HepG2 (cell line): Measurements from ENCODE around the gene WDR93. TPM values are rescaled to one million over a fixed set of nuclear protein-coding genes. Genes with fewer than 3 reads are reported as not detected.
A peak's percentile ranks its signal among the peaks of the same experiment; 100 is the strongest.

ENCODE experiments used
- CC2D1A ChIP-seq: sonication (generic); formaldehyde crosslinking; IDR thresholded peaks from 2 replicates; pipeline ENCODE4 v1.8.1; 2023; ENCODE audit warnings: mild to moderate bottlenecking, missing genetic modification reagents
- HNF1B ChIP-seq: sonication (generic); formaldehyde crosslinking; IDR thresholded peaks from 2 replicates; pipeline ENCODE4 v1.5.1; 2020; ENCODE audit warnings: mild to moderate bottlenecking, moderate library complexity, missing genetic modification reagents
- MTF1 ChIP-seq: sonication (generic); formaldehyde crosslinking; IDR thresholded peaks from 2 replicates; pipeline ENCODE4 v1.5.0; 2020; ENCODE audit warnings: missing genetic modification reagents
- PATZ1 ChIP-seq: sonication (generic); formaldehyde crosslinking; IDR thresholded peaks from 2 replicates; pipeline ENCODE4 v1.4.0; 2020; ENCODE audit warnings: missing genetic modification reagents
- RAD51 ChIP-seq: fragments of 450-650 bp; IDR thresholded peaks from 2 replicates; pipeline ENCODE4 v1.6.1; 2016; ENCODE audit warnings: borderline replicate concordance
- RFX1 ChIP-seq: fragments of 450-650 bp; IDR thresholded peaks from 2 replicates; pipeline ENCODE4 v1.6.1; 2017
- RFXAP ChIP-seq: sonication (generic); formaldehyde crosslinking; IDR thresholded peaks from 2 replicates; pipeline ENCODE4 v1.4.0; 2020; ENCODE audit warnings: missing genetic modification reagents, borderline replicate concordance
- TP53 ChIP-seq: sonication (generic); formaldehyde crosslinking; conservative IDR thresholded peaks from 2 replicates; pipeline ENCODE4 v1.4.0; 2020; ENCODE audit warnings: missing genetic modification reagents
- YY1 ChIP-seq: IDR thresholded peaks from 2 replicates; pipeline ENCODE4 v1.6.1; 2011; ENCODE audit warnings: low read length, low read depth, moderate library complexity, mild to moderate bottlenecking; ENCODE audit not compliant: insufficient read depth, insufficient replicate concordance
- ZFP36L2 ChIP-seq: sonication (generic); formaldehyde crosslinking; IDR thresholded peaks from 2 replicates; pipeline ENCODE4 v1.4.0; 2020; ENCODE audit warnings: missing genetic modification reagents
- ZFY ChIP-seq: sonication (generic); formaldehyde crosslinking; IDR thresholded peaks from 2 replicates; pipeline ENCODE4 v1.4.0; 2020; ENCODE audit warnings: missing genetic modification reagents
- ZNF143 ChIP-seq: sonication (generic); formaldehyde crosslinking; IDR thresholded peaks from 2 replicates; pipeline ENCODE4 v1.4.0; 2020; ENCODE audit warnings: missing genetic modification reagents
- ZNF205 ChIP-seq: IDR thresholded peaks from 2 replicates; pipeline ENCODE4 v1.6.1; 2018; ENCODE audit warnings: missing biosample characterization, missing genetic modification reagents
- ZNF3 ChIP-seq: IDR thresholded peaks from 2 replicates; pipeline ENCODE4 v1.7.0; 2017; ENCODE audit warnings: inconsistent platforms
- ZNF317 ChIP-seq: sonication (generic); formaldehyde crosslinking; IDR thresholded peaks from 2 replicates; pipeline ENCODE4 v1.5.0; 2020; ENCODE audit warnings: mild to moderate bottlenecking, missing genetic modification reagents
- ZNF614 ChIP-seq: IDR thresholded peaks from 2 replicates; pipeline ENCODE4 v1.6.1; 2018; ENCODE audit warnings: missing biosample characterization, missing genetic modification reagents, inconsistent platforms, borderline replicate concordance
- ZSCAN9 ChIP-seq: IDR thresholded peaks from 2 replicates; pipeline ENCODE4 v1.6.1; 2016; ENCODE audit warnings: borderline replicate concordance
- polyA plus RNA-seq, 8 experiments: library from polyadenylated mRNA; depleted of rRNA in 3 of 8; stranded (reverse) in 7 of 8; unstranded in 1 of 8; fragments of >200 nt; fragmentation: Illumina TruSeq in 4 of 8; extraction: Trizol in 4 of 8; gene quantifications; 2 replicates each; pipeline versions ENCODE4 v1.2.1 to v1.2.3, GENCODE V29; 2011 to 2016; ENCODE audit warnings: low read depth in 4 of 8, missing spikeins in 1 of 8, mixed read lengths in 1 of 8; ENCODE audit not compliant: insufficient read depth in 1 of 8
- total RNA-seq, 5 experiments: library from RNA; depleted of rRNA; stranded (reverse); fragments of >200 nt; fragmentation: Illumina TruSeq; extraction: Trizol; gene quantifications; 2 replicates each; pipeline ENCODE4 v1.2.3, GENCODE V29; 2016; ENCODE audit warnings: low read depth in 1 of 5
- TF ChIP-seq, protein P1 (sequence below): sonication (generic); formaldehyde crosslinking; IDR thresholded peaks from 2 replicates; pipeline ENCODE4; 2020; ENCODE audit warnings: missing genetic modification reagents, mild to moderate bottlenecking, borderline replicate concordance
- TF ChIP-seq, protein P2 (sequence below): sonication (generic); formaldehyde crosslinking; IDR thresholded peaks from 2 replicates; pipeline ENCODE4 v1.9.0; 2021; ENCODE audit warnings: missing genetic modification reagents, mild to moderate bottlenecking, borderline replicate concordance
- TF ChIP-seq, protein P3 (sequence below): sonication (generic); formaldehyde crosslinking; IDR thresholded peaks from 2 replicates; pipeline ENCODE4 v1.4.0; 2020; ENCODE audit warnings: missing genetic modification reagents; ENCODE audit errors: not compliant biosample characterization

The WDR93 gene
- total and polyA plus RNA-seq, 2 of the 13 experiments (the other 11 are each of a cell fraction or from before 2014, with no cell fraction given): 0.07 TPM; not detected in 1

GRCh38 chr15:89690276-89691218, at the start of gene WDR93, which contains the start of gene PEX11A (continued):
- TF ChIP-seq, protein P1, sequence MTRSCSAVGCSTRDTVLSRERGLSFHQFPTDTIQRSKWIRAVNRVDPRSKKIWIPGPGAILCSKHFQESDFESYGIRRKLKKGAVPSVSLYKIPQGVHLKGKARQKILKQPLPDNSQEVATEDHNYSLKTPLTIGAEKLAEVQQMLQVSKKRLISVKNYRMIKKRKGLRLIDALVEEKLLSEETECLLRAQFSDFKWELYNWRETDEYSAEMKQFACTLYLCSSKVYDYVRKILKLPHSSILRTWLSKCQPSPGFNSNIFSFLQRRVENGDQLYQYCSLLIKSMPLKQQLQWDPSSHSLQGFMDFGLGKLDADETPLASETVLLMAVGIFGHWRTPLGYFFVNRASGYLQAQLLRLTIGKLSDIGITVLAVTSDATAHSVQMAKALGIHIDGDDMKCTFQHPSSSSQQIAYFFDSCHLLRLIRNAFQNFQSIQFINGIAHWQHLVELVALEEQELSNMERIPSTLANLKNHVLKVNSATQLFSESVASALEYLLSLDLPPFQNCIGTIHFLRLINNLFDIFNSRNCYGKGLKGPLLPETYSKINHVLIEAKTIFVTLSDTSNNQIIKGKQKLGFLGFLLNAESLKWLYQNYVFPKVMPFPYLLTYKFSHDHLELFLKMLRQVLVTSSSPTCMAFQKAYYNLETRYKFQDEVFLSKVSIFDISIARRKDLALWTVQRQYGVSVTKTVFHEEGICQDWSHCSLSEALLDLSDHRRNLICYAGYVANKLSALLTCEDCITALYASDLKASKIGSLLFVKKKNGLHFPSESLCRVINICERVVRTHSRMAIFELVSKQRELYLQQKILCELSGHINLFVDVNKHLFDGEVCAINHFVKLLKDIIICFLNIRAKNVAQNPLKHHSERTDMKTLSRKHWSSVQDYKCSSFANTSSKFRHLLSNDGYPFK (CRISPR knock-in tag): peak; percentile 49; the same call in 1 of the 2 replicates
- TF ChIP-seq RFXAP (CRISPR knock-in tag): 0 out of 2 replicates have a peak, but pooled peaks have one; percentile 21
- peak; percentile 57; the same call in 1 of the 2 replicates for TF ChIP-seq HNF1B
- TF ChIP-seq YY1: no peak
- TF ChIP-seq, protein P2, sequence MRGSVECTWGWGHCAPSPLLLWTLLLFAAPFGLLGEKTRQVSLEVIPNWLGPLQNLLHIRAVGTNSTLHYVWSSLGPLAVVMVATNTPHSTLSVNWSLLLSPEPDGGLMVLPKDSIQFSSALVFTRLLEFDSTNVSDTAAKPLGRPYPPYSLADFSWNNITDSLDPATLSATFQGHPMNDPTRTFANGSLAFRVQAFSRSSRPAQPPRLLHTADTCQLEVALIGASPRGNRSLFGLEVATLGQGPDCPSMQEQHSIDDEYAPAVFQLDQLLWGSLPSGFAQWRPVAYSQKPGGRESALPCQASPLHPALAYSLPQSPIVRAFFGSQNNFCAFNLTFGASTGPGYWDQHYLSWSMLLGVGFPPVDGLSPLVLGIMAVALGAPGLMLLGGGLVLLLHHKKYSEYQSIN (CRISPR knock-in tag): no peak
- no peak for TF ChIP-seq RAD51
- TF ChIP-seq MTF1: no peak; the same call in 1 of the 2 replicates
- peak; percentile 84 for TF ChIP-seq ZFY (CRISPR knock-in tag)
- no peak for TF ChIP-seq TP53 (CRISPR knock-in tag)
- TF ChIP-seq, protein P3, sequence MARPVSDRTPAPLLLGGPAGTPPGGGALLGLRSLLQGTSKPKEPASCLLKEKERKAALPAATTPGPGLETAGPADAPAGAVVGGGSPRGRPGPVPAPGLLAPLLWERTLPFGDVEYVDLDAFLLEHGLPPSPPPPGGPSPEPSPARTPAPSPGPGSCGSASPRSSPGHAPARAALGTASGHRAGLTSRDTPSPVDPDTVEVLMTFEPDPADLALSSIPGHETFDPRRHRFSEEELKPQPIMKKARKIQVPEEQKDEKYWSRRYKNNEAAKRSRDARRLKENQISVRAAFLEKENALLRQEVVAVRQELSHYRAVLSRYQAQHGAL (CRISPR knock-in tag): no peak
- 0 out of 2 replicates have a peak, but pooled peaks have one; percentile 11 for TF ChIP-seq PATZ1 (CRISPR knock-in tag)
- TF ChIP-seq ZNF205 (CRISPR knock-in tag): peak; percentile 55; the same call in 1 of the 2 replicates
- no peak for TF ChIP-seq CC2D1A
- TF ChIP-seq ZNF614 (CRISPR knock-in tag): no peak
- TF ChIP-seq ZNF143 (CRISPR knock-in tag): no peak
- TF ChIP-seq ZSCAN9 (CRISPR knock-in tag): no peak
- TF ChIP-seq RFX1: peak; percentile 84
- TF ChIP-seq ZNF3: no peak
- no peak for TF ChIP-seq ZFP36L2 (CRISPR knock-in tag)
- TF ChIP-seq ZNF317: no peak; the same call in 1 of the 2 replicates
